ENCODE measurements around the gene TYROBP. TPM values are rescaled to one million over a fixed set of nuclear protein-coding genes. Genes with fewer than 3 reads are reported as not detected.

Gene TYROBP
- 3.4 TPM for total RNA-seq

DNA sequence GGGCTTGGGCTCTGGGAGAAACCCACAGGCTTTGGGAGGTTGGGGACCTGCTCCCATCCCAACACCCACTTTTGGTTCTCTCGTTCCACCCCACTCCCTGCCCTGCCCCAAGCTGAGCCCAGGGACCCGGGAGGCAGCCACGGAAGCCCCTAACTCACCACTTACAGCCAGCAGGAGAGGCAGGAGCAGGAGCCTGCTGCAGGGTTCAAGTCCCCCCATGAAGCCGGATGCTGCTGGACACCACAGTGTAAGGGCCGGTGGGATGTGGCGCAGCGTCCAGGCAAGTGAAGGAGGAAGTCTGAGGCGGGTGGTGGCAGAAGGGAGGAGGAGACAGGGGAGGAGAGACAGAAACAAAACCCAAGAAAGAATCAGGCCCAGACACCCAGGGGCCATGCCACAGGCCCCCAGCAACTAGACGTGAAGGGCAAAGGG, at the start of gene TYROBP:
Gene TYROBP (minus strand): TSS at position 286 of the 432 bp plus-strand sequence. CDS start 67 bp downstream, at position 219.

DNA sequence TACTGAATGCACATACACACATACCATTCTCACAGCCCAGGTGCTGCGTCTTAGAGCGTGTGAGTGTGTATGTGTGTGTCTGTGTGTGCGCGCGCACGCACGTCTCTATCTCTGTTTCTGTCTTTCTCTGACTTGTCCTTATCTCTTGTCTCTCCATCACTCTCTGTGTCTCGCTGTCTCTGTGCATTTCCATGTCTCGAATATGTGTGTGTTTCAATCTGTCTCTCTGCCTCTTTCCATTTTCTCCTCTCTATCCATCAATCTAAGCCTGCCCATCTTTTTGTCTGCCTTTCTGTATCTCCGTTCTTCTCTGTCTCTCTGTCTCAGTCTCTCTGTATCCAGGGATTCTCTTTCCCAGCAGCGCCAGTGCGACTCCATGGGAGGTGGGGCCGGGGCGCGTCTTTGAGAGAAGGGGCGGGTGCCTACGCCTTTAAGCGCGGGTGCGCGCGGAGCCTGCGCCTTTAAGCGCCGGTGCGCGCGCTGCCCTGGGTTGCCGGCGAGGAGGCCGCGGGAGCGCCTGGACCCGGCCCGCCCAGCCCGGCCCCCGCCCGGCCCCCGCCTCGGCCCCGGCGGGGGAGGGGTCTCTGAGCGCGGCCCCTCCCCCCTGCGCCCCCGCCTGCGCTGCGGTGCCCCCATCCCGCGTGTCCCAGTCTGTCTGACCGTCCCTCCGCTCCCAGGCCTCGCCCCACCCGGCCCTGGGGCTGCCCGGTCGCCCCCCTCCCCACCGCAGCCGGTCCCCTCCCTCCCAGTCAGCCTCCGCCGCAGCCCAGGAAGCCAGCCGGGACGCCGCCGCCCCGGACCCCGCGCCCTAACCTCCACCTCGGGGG, 28.0 kb upstream of the TYROBP start, which contains the start of gene LRFN3:
Gene LRFN3 (plus strand): TSS at position 464 of the 827 bp plus-strand sequence. CDS start 3,052 bp downstream, outside the sequence.

GRCh38 chr19:35901854-35902661, 6.0 kb downstream of the TYROBP start, which contains the start of gene HCST:
Gene HCST, plus strand, starts transcription at chr19:35902529. Its CDS starts 65 bp downstream, at chr19:35902594.

GRCh38 chr19:35868172-35868822, 39.8 kb downstream of the TYROBP start, which contains the start of gene APLP1:
Gene APLP1, plus strand, starts transcription at chr19:35868574. Its CDS starts 63 bp downstream, at chr19:35868637.

GRCh38 chr19:35856546-35857149, 51.4 kb downstream of the TYROBP start, which contains the start of gene KIRREL2:
Gene KIRREL2, plus strand, starts transcription at chr19:35856911. Its CDS starts 209 bp downstream, at chr19:35857120.

Small RNA genes within 50 kb of the gene (small RNA-seq; reads per million reads assigned to genes)
- gene AF038458.1 (ENCODE audit: low replicate concordance) = not detected
- not detected for gene RN7SL402P (ENCODE audit: low replicate concordance)

Other genes with a start within 250 kb of the TYROBP start
- gene UPK1A, start 241.8 kb downstream of the TYROBP start, total RNA-seq = not detected
- not detected for gene ZBTB32, start 203.7 kb downstream of the TYROBP start, total RNA-seq
- gene KMT2B, start 190.3 kb downstream of the TYROBP start, total RNA-seq = 11.6 TPM
- 0.94 TPM for gene IGFLR1, start 165.8 kb downstream of the TYROBP start, total RNA-seq
- gene U2AF1L4, start 162.9 kb downstream of the TYROBP start, total RNA-seq = 5.3 TPM
- 8.8 TPM for gene PSENEN, start 162.6 kb downstream of the TYROBP start, total RNA-seq
- gene LIN37, start 159.7 kb downstream of the TYROBP start, total RNA-seq = 16.9 TPM
- not detected for gene HSPB6, start 151.3 kb downstream of the TYROBP start, total RNA-seq
- gene PROSER3, start 150.1 kb downstream of the TYROBP start, total RNA-seq = 5.9 TPM
- 123 TPM for gene ARHGAP33, start 132.7 kb downstream of the TYROBP start, total RNA-seq
- not detected for gene PRODH2, start 95.5 kb downstream of the TYROBP start, total RNA-seq
- gene NPHS1, start 55.8 kb downstream of the TYROBP start, total RNA-seq = not detected
- 0.94 TPM for gene KIRREL2, start 51.4 kb downstream of the TYROBP start, total RNA-seq
- 197 TPM for gene APLP1, start 39.7 kb downstream of the TYROBP start, total RNA-seq
- 3.8 TPM for gene NFKBID, start 7.8 kb downstream of the TYROBP start, total RNA-seq
- 1.6 TPM for gene HCST, start 5.8 kb downstream of the TYROBP start, total RNA-seq
- 15.7 TPM for gene LRFN3, start 28.1 kb upstream of the TYROBP start, total RNA-seq
- 13.5 TPM for gene SDHAF1, start 86.9 kb upstream of the TYROBP start, total RNA-seq
- gene SYNE4, start 100.5 kb upstream of the TYROBP start, total RNA-seq = 0.63 TPM
- gene ALKBH6, start 105.9 kb upstream of the TYROBP start, total RNA-seq = 9.7 TPM
- gene CLIP3, start 124.6 kb upstream of the TYROBP start, total RNA-seq = 59.5 TPM
- 1.9 TPM for gene THAP8, start 146.0 kb upstream of the TYROBP start, total RNA-seq
- gene WDR62, start 146.6 kb upstream of the TYROBP start, total RNA-seq = 3.1 TPM
- not detected for gene OVOL3, start 202.8 kb upstream of the TYROBP start, total RNA-seq
- gene POLR2I, start 206.6 kb upstream of the TYROBP start, total RNA-seq = 69.2 TPM
- gene TBCB, start 207.2 kb upstream of the TYROBP start, total RNA-seq = 385 TPM
- gene CAPNS1, start 231.8 kb upstream of the TYROBP start, total RNA-seq = 77.6 TPM
- gene COX7A1, start 244.2 kb upstream of the TYROBP start, total RNA-seq = 1.3 TPM

All from parietal lobe (tissue), 2 donors.